Measurements from ENCODE around the gene CCDC194. TPM values are rescaled to one million over a fixed set of nuclear protein-coding genes. Genes with fewer than 3 reads are reported as not detected.

CCDC194 gene
- total RNA-seq, 1 experiment from 2014 or later = 0.37 TPM

DNA sequence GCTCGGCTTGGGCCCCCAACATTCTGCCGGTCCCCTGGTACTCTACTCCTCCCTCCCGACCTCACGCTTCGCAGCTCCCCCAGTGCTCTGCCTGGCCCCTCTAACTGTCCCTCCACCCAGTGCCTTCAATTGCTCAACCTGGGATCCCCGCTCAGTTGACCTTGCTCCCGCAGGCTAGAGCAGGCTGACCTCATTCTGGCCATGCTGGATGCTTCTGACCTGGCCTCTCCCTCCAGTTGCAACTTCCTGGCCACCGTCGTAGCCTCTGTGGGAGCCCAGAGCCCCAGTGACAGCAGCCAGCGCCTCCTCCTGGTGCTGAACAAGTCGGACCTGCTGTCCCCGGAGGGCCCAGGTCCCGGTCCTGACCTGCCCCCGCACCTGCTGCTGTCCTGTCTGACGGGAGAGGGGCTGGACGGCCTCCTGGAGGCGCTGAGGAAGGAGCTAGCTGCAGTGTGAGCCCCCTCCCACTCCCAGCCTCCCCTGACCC lies 53.1 kb downstream of the CCDC194 start:
- Mint-ChIP-seq H3K4me3 (peak overlapping the region; percentile 31; the same call in 1 of the 2 replicates), H3K27ac (peak overlapping the region; percentile 41; the same call in 1 of the 2 replicates), H3K36me3 (peaks cover 11% of the 10 kb centered on the region), H3K9me3 (no peaks in the 10 kb centered on the region), H3K27me3 (ENCODE audit: low read depth) (no peaks in the 10 kb centered on the region), H3K4me1 (peaks cover 28% of the 10 kb centered on the region)
- TF ChIP-seq TEAD4 (CRISPR knock-in tag; IDR thresholded peaks at IDR 0.05) (no peak), IRF2 (CRISPR knock-in tag; IDR thresholded peaks at IDR 0.05; ENCODE audit: borderline replicate concordance, low read depth) (no peak), GABPB1 (CRISPR knock-in tag; IDR thresholded peaks at IDR 0.05) (0 out of 2 replicates have a peak, but pooled peaks have one; percentile 29)
- ChIA-PET CTCF (interaction anchor here (0.6 to 3.0 kb wide), 4 partner anchors 8 to 750 kb away, joined by 3 to 11 read pairs (median 4); no protein-coding TSS in a partner anchor), POLR2A (no interaction called here)
- DNase-seq (ENCODE audit: low spot score) (peak; percentile 40), ATAC-seq (no peak)

Other genes starting within 250 kb of the CCDC194 start
- 13.9 to 15.4 TPM (median 14.2 TPM) in 3 replicates for gene USE1, start 178.8 kb downstream of the CCDC194 start, total RNA-seq (2021)
- 34.0 to 51.6 TPM (median 40.9 TPM) in 3 replicates for gene OCEL1, start 168.0 kb downstream of the CCDC194 start, total RNA-seq (2021)
- 144 to 149 TPM (median 145 TPM) in 3 replicates for gene NR2F6, start 148.3 kb downstream of the CCDC194 start, total RNA-seq (2021)
- gene USHBP1, start 129.5 kb downstream of the CCDC194 start, total RNA-seq (2021) = 10.9 to 14.2 TPM (median 12.3 TPM) in 3 replicates
- 139 to 147 TPM (median 146 TPM) in 3 replicates for gene BABAM1, start 126.8 kb downstream of the CCDC194 start, total RNA-seq (2021)
- 9.1 to 12.9 TPM (median 10.2 TPM) in 3 replicates for gene ANKLE1, start 112.3 kb downstream of the CCDC194 start, total RNA-seq (2021)
- gene ABHD8, start 90.8 kb downstream of the CCDC194 start, total RNA-seq (2021) = 13.2 to 18.1 TPM (median 17.6 TPM) in 3 replicates
- gene MRPL34, start 88.3 kb downstream of the CCDC194 start, total RNA-seq (2021) = 117 to 130 TPM (median 122 TPM) in 3 replicates
- 36.2 to 42.8 TPM (median 37.0 TPM) in 3 replicates for gene DDA1, start 84.6 kb downstream of the CCDC194 start, total RNA-seq (2021)
- 30.5 to 35.4 TPM (median 32.6 TPM) in 3 replicates for gene ANO8, start 59.3 kb downstream of the CCDC194 start, total RNA-seq (2021)
- 79.1 to 93.0 TPM (median 80.8 TPM) in 3 replicates for gene GTPBP3, start 56.6 kb downstream of the CCDC194 start, total RNA-seq (2021)
- gene PLVAP, start 16.9 kb downstream of the CCDC194 start, total RNA-seq (2021) = 0.11 to 0.27 TPM in 2 of 3 replicates, not detected in the other
- 22.8 to 67.7 TPM (median 61.1 TPM) in 3 replicates for gene BST2, start 11.4 kb upstream of the CCDC194 start, total RNA-seq (2021)
- gene MVB12A, start 25.9 kb upstream of the CCDC194 start, total RNA-seq (2021) = 58.7 to 78.6 TPM (median 70.8 TPM) in 3 replicates
- 1.2 to 2.9 TPM (median 2.3 TPM) in 3 replicates for gene TMEM221, start 54.5 kb upstream of the CCDC194 start, total RNA-seq (2021)
- gene NXNL1, start 66.7 kb upstream of the CCDC194 start, total RNA-seq (2021) = not detected in 3 replicates
- gene SLC27A1, start 76.3 kb upstream of the CCDC194 start, total RNA-seq (2021) = 8.6 to 12.1 TPM (median 10.1 TPM) in 3 replicates
- 81.7 to 108 TPM (median 108 TPM) in 3 replicates for gene PGLS, start 117.5 kb upstream of the CCDC194 start, total RNA-seq (2021)
- 54.0 to 71.7 TPM (median 67.1 TPM) in 3 replicates for gene COLGALT1, start 161.5 kb upstream of the CCDC194 start, total RNA-seq (2021)